Measurements from ENCODE around the gene KCNN2. TPM values are rescaled to one million over a fixed set of nuclear protein-coding genes. Genes with fewer than 3 reads are reported as not detected.

The KCNN2 gene
- total RNA-seq, 1 donor from 2014 or later, result 0.88 TPM

- Histone ChIP-seq H3K4me3 (ENCODE audit: low read depth, low read length) (no peak overlapping the region), H3K36me3 (ENCODE audit: control insufficient read depth, insufficient read depth, low read length) (no peaks in the 10 kb centered on the region), H3K27me3 (ENCODE audit: control insufficient read depth, insufficient read depth, low read length) (no peaks in the 10 kb centered on the region)
- DNase-seq (ENCODE audit: low read depth), result no peak
- no peak for TF ChIP-seq CTCF (IDR thresholded peaks at IDR 0.05; ENCODE audit: insufficient read depth, low read length, poor library complexity, severe bottlenecking)
Observed at GRCh38 chr5:114407783-114408182, 45.9 kb downstream of the KCNN2 start.

GRCh38 chr5:114408847-114409246 lies 47.0 kb downstream of the KCNN2 start:
- no peak for TF ChIP-seq CTCF (IDR thresholded peaks at IDR 0.05; ENCODE audit: insufficient read depth, low read length, poor library complexity, severe bottlenecking)
- Histone ChIP-seq H3K4me3 (ENCODE audit: low read depth, low read length) (no peak overlapping the region), H3K27me3 (ENCODE audit: control insufficient read depth, insufficient read depth, low read length) (no peaks in the 10 kb centered on the region), H3K36me3 (ENCODE audit: control insufficient read depth, insufficient read depth, low read length) (no peaks in the 10 kb centered on the region)
- no peak for DNase-seq (ENCODE audit: low read depth)

GRCh38 chr5:114411380-114411931 lies 49.6 kb downstream of the KCNN2 start:
- Histone ChIP-seq H3K4me3 (ENCODE audit: low read depth, low read length) (no peak overlapping the region), H3K27me3 (ENCODE audit: control insufficient read depth, insufficient read depth, low read length) (no peaks in the 10 kb centered on the region), H3K36me3 (ENCODE audit: control insufficient read depth, insufficient read depth, low read length) (no peaks in the 10 kb centered on the region)
- no peak for DNase-seq (ENCODE audit: low read depth)
- no peak for TF ChIP-seq CTCF (IDR thresholded peaks at IDR 0.05; ENCODE audit: insufficient read depth, low read length, poor library complexity, severe bottlenecking)

GRCh38 chr5:114412510-114413171 lies 50.8 kb downstream of the KCNN2 start:
- peak; percentile 28 for DNase-seq (ENCODE audit: low read depth)
- Histone ChIP-seq H3K36me3 (ENCODE audit: control insufficient read depth, insufficient read depth, low read length) (no peaks in the 10 kb centered on the region), H3K4me3 (ENCODE audit: low read depth, low read length) (no peak overlapping the region), H3K27me3 (ENCODE audit: control insufficient read depth, insufficient read depth, low read length) (no peaks in the 10 kb centered on the region)
- no peak for TF ChIP-seq CTCF (IDR thresholded peaks at IDR 0.05; ENCODE audit: insufficient read depth, low read length, poor library complexity, severe bottlenecking)

- DNase-seq (ENCODE audit: low read depth), result no peak
- H3K27me3 ChIP-seq (ENCODE audit: control insufficient read depth, insufficient read depth, low read length), result no peaks in the 10 kb centered on the region
- no peak for TF ChIP-seq CTCF (IDR thresholded peaks at IDR 0.05; ENCODE audit: insufficient read depth, low read length, poor library complexity, severe bottlenecking)
- no peak overlapping the region for H3K4me3 ChIP-seq (ENCODE audit: low read depth, low read length)
- H3K36me3 ChIP-seq (ENCODE audit: control insufficient read depth, insufficient read depth, low read length), result no peaks in the 10 kb centered on the region
Observed at GRCh38 chr5:114415760-114416159, 53.9 kb downstream of the KCNN2 start.

- Histone ChIP-seq H3K36me3 (ENCODE audit: control insufficient read depth, insufficient read depth, low read length) (no peaks in the 10 kb centered on the region), H3K4me3 (ENCODE audit: low read depth, low read length) (no peak overlapping the region), H3K27me3 (ENCODE audit: control insufficient read depth, insufficient read depth, low read length) (no peaks in the 10 kb centered on the region)
- no peak for DNase-seq (ENCODE audit: low read depth)
- no peak for TF ChIP-seq CTCF (IDR thresholded peaks at IDR 0.05; ENCODE audit: insufficient read depth, low read length, poor library complexity, severe bottlenecking)
Observed at GRCh38 chr5:114416254-114416653, 54.4 kb downstream of the KCNN2 start.
